ENCODE data around the gene CMYA5.
"Not testable (repeated sequence)": the region's sequence is repeated elsewhere in the genome, so short reads cannot be mapped to it uniquely, and the experiment has no call there.

CMYA5 gene

GRCh38 chr5:79689541-79690466 is at the start of gene CMYA5:
Gene CMYA5, plus strand, starts transcription at chr5:79689836. Its CDS starts 72 bp downstream, at chr5:79689908.
- DNase-seq (ENCODE audit: low read depth) = no peak

- DNase-seq (ENCODE audit: low read depth) = no peak
Measured at GRCh38 chr5:79640571-79641055, 49.0 kb upstream of the CMYA5 start.

DNA sequence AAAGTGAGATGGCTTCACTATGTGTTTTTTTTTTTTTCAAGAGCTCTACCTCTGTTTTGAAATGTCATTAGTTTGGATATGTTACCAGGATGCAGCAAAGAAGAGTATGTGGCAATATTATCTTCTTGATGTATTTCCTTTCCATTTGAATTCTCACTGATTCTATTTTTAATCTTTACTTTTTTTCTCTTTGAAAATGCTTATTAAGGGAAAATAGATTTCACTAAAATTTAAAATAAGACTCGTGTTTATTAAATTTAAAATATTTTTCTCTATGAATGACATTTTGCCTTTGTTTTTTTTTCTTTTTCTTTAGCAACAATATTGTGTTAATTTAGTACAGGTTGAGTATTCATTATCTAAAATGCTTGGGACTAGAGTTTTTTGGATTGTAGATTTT is 48.2 kb upstream of the CMYA5 start:
- DNase-seq (ENCODE audit: low read depth) = no peak

GRCh38 chr5:79642210-79642609 is 47.4 kb upstream of the CMYA5 start:
- DNase-seq (ENCODE audit: low read depth) = no peak

DNA sequence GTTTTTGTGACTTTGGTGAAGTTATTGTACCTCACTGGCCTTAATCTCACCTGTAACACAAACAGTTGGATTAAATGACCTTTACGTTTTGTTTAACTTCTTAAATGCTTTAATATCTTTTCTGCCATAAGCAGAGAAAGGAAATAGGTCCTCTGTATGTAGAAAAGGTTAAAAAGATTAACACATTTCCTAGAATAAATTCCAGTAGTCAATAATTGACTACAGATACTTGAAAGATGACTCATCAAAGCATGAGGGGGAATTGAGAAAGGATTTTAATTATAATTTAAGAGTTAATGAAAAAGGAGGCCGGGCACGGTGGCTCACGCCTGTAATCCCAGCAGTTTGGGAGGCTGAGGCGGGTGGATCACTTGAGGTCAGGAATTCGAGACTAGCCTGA is 35.8 kb upstream of the CMYA5 start:
- DNase-seq (ENCODE audit: low read depth) = no peak

GRCh38 chr5:79663212-79663611 is 26.4 kb upstream of the CMYA5 start:
- no peak for DNase-seq (ENCODE audit: low read depth)

DNA sequence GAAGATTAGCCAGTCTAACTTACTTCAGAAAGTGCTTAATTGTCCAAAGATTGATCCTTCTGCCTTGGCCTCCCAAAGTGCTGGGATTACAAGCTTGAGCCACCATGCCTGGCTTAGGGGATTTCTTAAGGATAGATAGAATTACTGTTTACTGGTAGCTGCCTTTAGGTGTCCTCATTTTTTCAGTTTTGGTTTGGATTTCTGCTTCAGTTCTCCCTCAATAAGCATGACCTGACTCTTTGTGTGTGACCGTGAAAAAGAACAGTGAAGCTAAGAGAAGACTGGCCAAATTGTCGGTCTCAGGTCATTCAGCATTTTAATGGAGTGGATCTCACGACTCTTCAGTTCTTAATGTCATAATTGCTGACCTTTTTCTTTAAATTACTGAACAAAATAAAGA is 22.9 kb upstream of the CMYA5 start:
- DNase-seq (ENCODE audit: low read depth) = no peak

DNA sequence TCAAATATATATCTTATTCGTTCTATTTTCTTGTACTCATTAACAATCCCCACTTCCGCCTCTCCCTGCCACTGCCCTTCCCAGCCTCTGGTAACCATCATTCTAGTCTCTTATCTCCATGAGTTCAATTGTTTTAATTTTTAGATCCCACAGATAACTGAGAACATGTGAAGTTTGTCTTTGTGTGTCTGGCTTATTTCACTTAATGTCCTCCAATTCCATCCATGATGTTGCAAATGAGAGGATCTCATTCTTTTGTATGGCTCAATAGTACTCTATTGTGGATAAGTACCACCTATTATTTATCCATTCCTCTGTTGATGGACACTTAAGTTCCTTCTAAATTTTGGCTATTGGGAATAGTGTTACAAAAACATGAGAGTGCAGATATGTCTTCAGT is 17.2 kb upstream of the CMYA5 start:
- DNase-seq (ENCODE audit: low read depth) = no peak

- not testable (repeated sequence) for DNase-seq (ENCODE audit: low read depth)
Measured at GRCh38 chr5:79676354-79676753, 13.3 kb upstream of the CMYA5 start.

GRCh38 chr5:79682102-79682501 is 7.5 kb upstream of the CMYA5 start:
- DNase-seq (ENCODE audit: low read depth) = not testable (repeated sequence)

DNA sequence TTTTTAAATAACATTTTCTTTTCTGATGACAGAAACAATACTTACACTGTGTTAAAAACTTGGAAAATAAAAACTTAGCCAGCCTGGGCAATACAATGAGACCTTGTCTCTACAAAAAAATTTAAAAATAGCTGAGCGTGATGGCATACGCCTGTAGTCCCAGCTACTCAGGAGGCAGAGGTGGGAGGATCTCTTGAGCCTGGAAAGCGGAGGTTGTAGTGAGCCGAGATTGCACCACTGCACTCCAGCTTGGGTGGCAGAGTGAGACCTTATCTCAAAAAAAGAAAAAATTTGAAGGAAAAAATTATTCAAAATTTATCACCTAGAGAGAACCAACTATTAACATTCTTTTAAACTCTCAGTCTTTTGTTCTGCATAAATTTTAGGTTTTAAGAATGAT is 4.9 kb upstream of the CMYA5 start:
- DNase-seq (ENCODE audit: low read depth) = no peak

DNA sequence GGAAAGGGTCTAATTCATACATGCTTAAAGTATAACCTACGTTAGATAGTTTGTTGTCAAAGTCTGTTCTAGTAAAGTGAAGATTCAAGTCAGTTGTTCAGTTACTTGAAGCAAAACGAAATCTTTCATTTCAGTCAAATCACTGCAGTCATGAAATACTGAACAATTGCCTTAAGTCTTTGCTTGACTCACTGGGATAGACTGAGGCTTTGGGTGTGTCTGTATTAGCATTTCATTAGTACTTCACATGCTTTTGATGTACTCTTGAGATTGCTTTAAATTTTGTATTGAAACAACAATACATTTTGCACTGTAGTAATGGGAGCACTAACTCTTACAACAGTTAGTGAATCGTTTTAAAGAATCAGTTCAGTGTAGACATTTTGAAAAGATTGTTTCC is 4.0 kb upstream of the CMYA5 start:
- DNase-seq (ENCODE audit: low read depth) = no peak

DNA sequence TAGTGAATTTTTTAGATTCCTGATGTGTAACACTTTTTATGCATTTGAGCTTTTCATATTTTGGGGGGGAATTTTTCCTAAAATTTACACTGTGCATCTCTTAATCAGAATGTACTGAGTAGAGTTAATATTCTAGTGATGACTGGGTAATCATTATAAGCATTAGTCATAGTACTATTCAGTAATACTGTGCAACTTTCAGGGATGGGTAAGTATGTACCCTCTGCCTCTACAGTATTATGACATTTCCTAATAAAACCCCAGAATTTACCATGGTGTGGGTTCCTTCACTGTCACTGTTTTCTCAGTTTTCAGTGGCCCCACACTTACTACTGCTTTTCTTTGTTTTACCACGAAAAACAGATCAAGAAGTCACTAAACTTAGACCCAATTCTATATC is 2.8 kb upstream of the CMYA5 start:
- DNase-seq (ENCODE audit: low read depth) = no peak

DNA sequence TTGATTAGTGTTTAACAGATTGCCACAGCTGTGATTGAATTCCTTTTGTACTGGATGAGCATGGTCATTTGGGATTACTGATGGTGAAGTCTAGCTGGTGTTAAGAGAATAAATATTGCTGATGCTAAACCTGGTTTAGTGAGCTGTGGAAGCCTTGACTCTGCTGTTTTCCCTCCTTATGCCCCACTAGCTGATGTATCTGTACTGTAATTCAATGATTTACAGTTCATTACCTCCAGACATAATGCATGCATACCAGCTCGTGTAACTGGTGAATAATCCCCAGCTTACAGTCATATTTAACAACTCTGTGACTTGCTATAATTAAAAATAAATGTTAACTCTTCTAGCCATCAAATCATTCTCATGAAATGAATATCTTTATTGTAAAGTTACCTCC is 1.7 kb upstream of the CMYA5 start:
- DNase-seq (ENCODE audit: low read depth) = no peak

DNA sequence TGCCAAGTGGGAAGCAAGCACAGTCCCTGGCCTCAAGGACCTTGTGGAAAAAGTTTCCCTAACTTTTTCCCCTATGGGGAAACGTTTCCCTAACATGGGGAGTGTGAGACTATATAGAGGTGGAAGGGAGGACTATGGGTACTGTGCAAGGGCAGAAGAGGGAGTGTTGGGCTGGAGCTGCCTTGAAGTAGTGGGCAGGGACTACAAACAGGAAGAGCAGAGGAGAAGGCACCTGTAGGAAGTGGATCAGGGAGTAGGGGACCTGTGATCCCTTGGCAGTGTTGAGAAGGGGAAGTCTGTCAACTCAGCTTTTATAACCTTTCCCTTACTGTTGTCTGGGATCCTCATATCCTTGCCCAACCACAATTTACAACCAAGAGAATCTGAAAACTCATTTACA is 1.4 kb downstream of the CMYA5 start:
- DNase-seq (ENCODE audit: low read depth) = no peak

DNA sequence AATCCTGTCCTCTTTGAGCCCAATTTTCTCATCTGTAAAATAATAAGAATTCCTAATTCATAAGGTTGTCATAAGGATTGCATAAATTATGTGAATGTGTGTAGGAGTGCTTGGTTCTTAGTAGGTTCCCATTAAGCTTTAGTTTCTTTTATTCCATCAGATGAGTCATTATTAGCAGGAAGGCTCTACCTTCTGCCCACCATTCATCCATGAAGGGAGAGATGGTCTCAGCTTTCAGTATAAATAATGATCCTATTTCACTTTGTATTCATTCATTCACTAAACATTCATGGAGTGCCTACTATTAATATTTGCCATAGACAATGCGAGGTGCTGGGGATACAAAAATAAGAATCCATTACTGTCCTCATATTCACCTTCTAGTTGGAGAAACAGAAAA is 3.0 kb downstream of the CMYA5 start:
- DNase-seq (ENCODE audit: low read depth) = no peak

GRCh38 chr5:79694183-79694582 is 4.5 kb downstream of the CMYA5 start:
- no peak for DNase-seq (ENCODE audit: low read depth)

DNA sequence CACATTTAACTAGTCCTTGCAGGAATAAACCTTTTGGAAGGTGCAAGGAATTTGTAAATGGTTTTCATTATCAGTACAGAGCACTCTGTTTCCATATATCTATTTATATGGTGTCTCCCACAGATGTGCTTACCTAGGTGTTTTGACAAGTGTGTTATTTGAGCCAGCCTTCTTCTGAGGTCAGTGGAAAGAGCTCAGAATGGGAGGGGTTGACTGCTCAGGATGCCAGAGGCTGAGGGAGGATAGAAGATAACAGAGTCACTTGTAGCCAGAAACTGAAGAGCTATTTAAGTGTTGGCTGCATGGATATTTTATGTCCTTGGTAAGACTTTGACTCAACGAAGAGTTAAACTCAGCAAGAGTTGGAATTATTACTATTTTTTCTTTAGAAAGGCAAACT is 5.0 kb downstream of the CMYA5 start:
- no peak for DNase-seq (ENCODE audit: low read depth)

DNA sequence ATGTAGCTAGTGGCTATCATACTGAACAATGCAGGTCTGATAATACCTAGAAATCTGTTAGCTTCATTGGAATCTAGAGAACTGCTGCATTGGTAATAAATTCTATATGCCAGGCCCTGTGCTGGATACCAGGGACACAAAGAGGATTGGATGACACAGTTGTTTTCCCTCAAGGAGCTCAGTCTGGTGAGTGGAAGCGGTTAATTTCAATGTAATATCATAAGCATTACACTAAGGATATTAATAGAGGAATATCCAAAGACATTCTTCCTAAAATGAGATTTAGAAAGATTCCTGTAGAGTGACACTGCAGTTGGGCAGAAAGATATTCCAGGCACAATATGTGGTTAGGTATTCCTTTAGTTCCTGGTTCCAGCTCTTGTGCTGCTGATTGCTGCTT is 5.9 kb downstream of the CMYA5 start:
- DNase-seq (ENCODE audit: low read depth) = no peak

DNA sequence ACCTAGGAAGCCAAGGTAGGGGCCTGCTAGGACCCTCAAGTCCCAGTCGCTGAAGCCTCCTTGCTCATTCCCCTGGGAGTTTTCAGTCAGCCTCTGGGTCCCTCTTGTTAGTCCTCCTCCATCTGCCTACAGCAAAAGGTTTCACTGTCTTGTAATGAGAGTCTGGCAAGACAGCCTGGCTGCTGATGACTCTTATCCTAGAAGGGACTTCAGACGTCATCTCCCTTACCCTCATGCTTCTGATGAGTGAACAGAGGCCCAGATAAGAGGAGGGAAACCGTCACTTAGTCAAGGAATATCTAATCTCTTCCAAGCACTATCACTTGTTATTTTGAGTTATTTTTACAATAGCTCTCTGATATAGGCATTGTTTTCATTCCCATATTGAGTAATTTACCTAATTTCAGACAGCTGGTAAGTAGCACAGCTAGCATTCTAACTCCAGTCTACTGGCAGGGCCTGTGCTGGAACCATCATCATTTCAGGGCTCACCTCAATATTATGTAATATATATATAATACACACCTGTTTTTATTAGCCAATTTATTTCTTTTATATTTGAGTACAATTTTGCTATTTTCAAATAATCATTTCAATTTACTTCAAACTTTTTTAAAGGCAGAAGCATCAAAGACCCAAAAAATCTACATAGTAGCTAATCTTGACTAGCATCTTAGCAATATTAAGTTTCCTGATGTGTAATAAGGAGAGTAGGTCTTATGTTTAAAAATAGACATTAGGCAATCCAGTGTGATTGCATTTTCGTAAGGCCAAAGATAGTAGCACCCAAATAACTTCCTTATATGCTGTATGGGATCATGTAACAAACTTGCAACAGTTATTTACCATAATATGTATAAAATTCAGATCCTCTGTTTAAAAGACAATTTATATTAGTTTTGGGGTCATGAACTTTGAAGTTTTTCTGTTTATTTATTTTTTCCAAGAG is 7.9 kb downstream of the CMYA5 start:
- DNase-seq (ENCODE audit: low read depth) = no peak

GRCh38 chr5:79699763-79700400 is 10.2 kb downstream of the CMYA5 start:
- DNase-seq (ENCODE audit: low read depth) = no peak

Data from activated T-helper 1 cell treated with Interleukin-2 at 50 U/mL for 16 hours (primary cell).